Dendritic cell treated with granulocyte-macrophage colony-stimulating factor and Interleukin-4, amounts not matched to agents 40 ng/mL and 50 ng/mL, for 4 days (primary cell): ENCODE data around the gene EFEMP1.

ENCODE experiments used
- H3K27ac Mint-ChIP-seq: one replicate; pipeline ENCODE4 v1.8.0; 2022; ENCODE audit warnings: mild to moderate bottlenecking, mixed read lengths
- H3K27me3 Mint-ChIP-seq: one replicate; pipeline ENCODE4 v1.8.0; 2022; ENCODE audit warnings: mild to moderate bottlenecking, mixed read lengths
- H3K36me3 Mint-ChIP-seq: one replicate; pipeline ENCODE4 v1.8.0; 2022; ENCODE audit warnings: low read depth, mixed read lengths
- H3K4me1 Mint-ChIP-seq: one replicate; pipeline ENCODE4 v1.8.0; 2022; ENCODE audit warnings: low read depth, mixed read lengths
- H3K4me3 Mint-ChIP-seq: one replicate; pipeline ENCODE4 v1.8.0; 2022; ENCODE audit warnings: mild to moderate bottlenecking, moderate library complexity, mixed read lengths
- H3K9me3 Mint-ChIP-seq: one replicate; pipeline ENCODE4 v1.8.0; 2022; ENCODE audit warnings: mixed read lengths
- intact Hi-C: fragments of 100-400 bp; cut with micrococcal nuclease; formaldehyde crosslinking; loops from one replicate; pipeline ENCODE4 v1.15.0; 2022

The EFEMP1 gene, protein sequence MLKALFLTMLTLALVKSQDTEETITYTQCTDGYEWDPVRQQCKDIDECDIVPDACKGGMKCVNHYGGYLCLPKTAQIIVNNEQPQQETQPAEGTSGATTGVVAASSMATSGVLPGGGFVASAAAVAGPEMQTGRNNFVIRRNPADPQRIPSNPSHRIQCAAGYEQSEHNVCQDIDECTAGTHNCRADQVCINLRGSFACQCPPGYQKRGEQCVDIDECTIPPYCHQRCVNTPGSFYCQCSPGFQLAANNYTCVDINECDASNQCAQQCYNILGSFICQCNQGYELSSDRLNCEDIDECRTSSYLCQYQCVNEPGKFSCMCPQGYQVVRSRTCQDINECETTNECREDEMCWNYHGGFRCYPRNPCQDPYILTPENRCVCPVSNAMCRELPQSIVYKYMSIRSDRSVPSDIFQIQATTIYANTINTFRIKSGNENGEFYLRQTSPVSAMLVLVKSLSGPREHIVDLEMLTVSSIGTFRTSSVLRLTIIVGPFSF

GRCh38 chr2:55923091-55923981, at the start of gene EFEMP1:
Gene EFEMP1, minus strand, starts transcription at chr2:55923782. Its CDS starts 1,342 bp downstream, at chr2:55922440.
- Mint-ChIP-seq H3K36me3 (no peaks in the 10 kb centered on the region), H3K27ac (no peak within 1 kb of the TSS), H3K4me1 (peaks cover 5% of the 10 kb centered on the region), H3K4me3 (no peak within 1 kb of the TSS), H3K9me3 (no peaks in the 10 kb centered on the region), H3K27me3 (peaks cover 42% of the 10 kb centered on the region)
- intact Hi-C loops: no loop called here

GRCh38 chr2:55970500-55970899, 46.9 kb upstream of the EFEMP1 start:
- no peaks in the 10 kb centered on the region for H3K36me3 Mint-ChIP-seq
- H3K27ac Mint-ChIP-seq: no peak overlapping the region
- no peaks in the 10 kb centered on the region for H3K9me3 Mint-ChIP-seq
- intact Hi-C loops: no loop called here
- no peak overlapping the region for H3K4me3 Mint-ChIP-seq
- H3K27me3 Mint-ChIP-seq: peaks cover 3% of the 10 kb centered on the region
- no peaks in the 10 kb centered on the region for H3K4me1 Mint-ChIP-seq

- intact Hi-C loops: no loop called here
- Mint-ChIP-seq H3K4me1 (no peaks in the 10 kb centered on the region), H3K27ac (no peak overlapping the region), H3K4me3 (no peak overlapping the region), H3K27me3 (peaks cover 3% of the 10 kb centered on the region), H3K9me3 (no peaks in the 10 kb centered on the region), H3K36me3 (no peaks in the 10 kb centered on the region)
These were observed 45.4 kb upstream of the EFEMP1 start for GRCh38 chr2:55968941-55969340.

GRCh38 chr2:55966401-55967118, 43.0 kb upstream of the EFEMP1 start:
- Mint-ChIP-seq H3K9me3 (no peaks in the 10 kb centered on the region), H3K27me3 (peaks cover 8% of the 10 kb centered on the region), H3K4me3 (no peak overlapping the region), H3K27ac (no peak overlapping the region), H3K4me1 (no peaks in the 10 kb centered on the region), H3K36me3 (no peaks in the 10 kb centered on the region)
- intact Hi-C loops: no loop called here

DNA sequence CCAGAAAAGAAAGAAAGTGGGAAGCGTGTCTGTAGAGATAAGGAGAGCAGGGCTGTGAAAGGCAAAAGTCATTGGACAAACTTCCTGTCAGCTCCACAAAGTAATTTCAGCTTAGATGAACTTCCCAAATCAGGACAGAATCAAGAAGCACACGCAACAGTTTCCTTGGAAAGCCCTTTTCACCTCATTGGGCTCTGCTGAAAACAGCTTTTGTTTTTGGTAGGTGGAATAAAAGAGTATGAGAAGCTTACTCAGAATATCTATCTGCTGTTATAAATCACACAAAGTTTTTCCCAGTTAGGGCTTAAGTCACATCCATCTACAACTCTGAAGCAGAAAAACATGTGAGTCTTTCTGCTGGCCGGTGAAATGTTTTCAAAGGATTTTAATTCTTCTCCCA, 42.4 kb upstream of the EFEMP1 start:
- H3K27me3 Mint-ChIP-seq: peaks cover 8% of the 10 kb centered on the region
- no peak overlapping the region for H3K27ac Mint-ChIP-seq
- intact Hi-C loops: loop anchor here (1.0 kb wide), 1 partner anchor 248 kb away; no protein-coding TSS in a partner anchor
- H3K36me3 Mint-ChIP-seq: no peaks in the 10 kb centered on the region
- no peaks in the 10 kb centered on the region for H3K4me1 Mint-ChIP-seq
- no peak overlapping the region for H3K4me3 Mint-ChIP-seq
- H3K9me3 Mint-ChIP-seq: no peaks in the 10 kb centered on the region

GRCh38 chr2:55965276-55965675, 41.7 kb upstream of the EFEMP1 start:
- peaks cover 8% of the 10 kb centered on the region for H3K27me3 Mint-ChIP-seq
- intact Hi-C loops: loop anchor here (1.0 kb wide), 1 partner anchor 247 kb away; no protein-coding TSS in a partner anchor
- no peak overlapping the region for H3K4me3 Mint-ChIP-seq
- H3K36me3 Mint-ChIP-seq: no peaks in the 10 kb centered on the region
- no peaks in the 10 kb centered on the region for H3K4me1 Mint-ChIP-seq
- H3K27ac Mint-ChIP-seq: no peak overlapping the region
- H3K9me3 Mint-ChIP-seq: no peaks in the 10 kb centered on the region

- Mint-ChIP-seq H3K4me3 (no peak overlapping the region), H3K9me3 (no peaks in the 10 kb centered on the region), H3K36me3 (no peaks in the 10 kb centered on the region), H3K4me1 (no peaks in the 10 kb centered on the region), H3K27ac (no peak overlapping the region), H3K27me3 (peaks cover 8% of the 10 kb centered on the region)
- intact Hi-C loops: no loop called here
These were observed 39.3 kb upstream of the EFEMP1 start for GRCh38 chr2:55962915-55963314.

GRCh38 chr2:55961318-55961911, 37.8 kb upstream of the EFEMP1 start:
- Mint-ChIP-seq H3K27me3 (peaks cover 6% of the 10 kb centered on the region), H3K9me3 (no peaks in the 10 kb centered on the region), H3K36me3 (no peaks in the 10 kb centered on the region), H3K4me3 (no peak overlapping the region), H3K4me1 (no peaks in the 10 kb centered on the region), H3K27ac (no peak overlapping the region)
- intact Hi-C loops: loop anchor here (1.0 to 2.0 kb wide), 2 partner anchors 191 to 243 kb away; no protein-coding TSS in a partner anchor

GRCh38 chr2:55958756-55959155, 35.2 kb upstream of the EFEMP1 start:
- Mint-ChIP-seq H3K4me3 (no peak overlapping the region), H3K4me1 (no peaks in the 10 kb centered on the region), H3K36me3 (no peaks in the 10 kb centered on the region), H3K9me3 (no peaks in the 10 kb centered on the region), H3K27ac (no peak overlapping the region), H3K27me3 (peaks cover 4% of the 10 kb centered on the region)
- intact Hi-C loops: no loop called here

GRCh38 chr2:55957142-55957541, 33.6 kb upstream of the EFEMP1 start:
- intact Hi-C loops: no loop called here
- no peaks in the 10 kb centered on the region for H3K9me3 Mint-ChIP-seq
- H3K27ac Mint-ChIP-seq: no peak overlapping the region
- H3K36me3 Mint-ChIP-seq: no peaks in the 10 kb centered on the region
- H3K27me3 Mint-ChIP-seq: peaks cover 3% of the 10 kb centered on the region
- no peak overlapping the region for H3K4me3 Mint-ChIP-seq
- H3K4me1 Mint-ChIP-seq: no peaks in the 10 kb centered on the region

- H3K27ac Mint-ChIP-seq: no peak overlapping the region
- intact Hi-C loops: no loop called here
- no peaks in the 10 kb centered on the region for H3K9me3 Mint-ChIP-seq
- no peak overlapping the region for H3K4me3 Mint-ChIP-seq
- no peaks in the 10 kb centered on the region for H3K36me3 Mint-ChIP-seq
- no peaks in the 10 kb centered on the region for H3K4me1 Mint-ChIP-seq
- H3K27me3 Mint-ChIP-seq: peaks cover 3% of the 10 kb centered on the region
These were observed 30.9 kb upstream of the EFEMP1 start for GRCh38 chr2:55954306-55955035.

GRCh38 chr2:55952415-55952814, 28.8 kb upstream of the EFEMP1 start:
- Mint-ChIP-seq H3K9me3 (no peaks in the 10 kb centered on the region), H3K27ac (no peak overlapping the region), H3K36me3 (no peaks in the 10 kb centered on the region), H3K27me3 (peaks cover 3% of the 10 kb centered on the region), H3K4me1 (no peaks in the 10 kb centered on the region), H3K4me3 (no peak overlapping the region)
- intact Hi-C loops: no loop called here

- H3K9me3 Mint-ChIP-seq: no peaks in the 10 kb centered on the region
- H3K4me1 Mint-ChIP-seq: no peaks in the 10 kb centered on the region
- intact Hi-C loops: no loop called here
- H3K36me3 Mint-ChIP-seq: no peaks in the 10 kb centered on the region
- H3K27me3 Mint-ChIP-seq: peaks cover 3% of the 10 kb centered on the region
- no peak overlapping the region for H3K27ac Mint-ChIP-seq
- H3K4me3 Mint-ChIP-seq: no peak overlapping the region
These were observed 28.0 kb upstream of the EFEMP1 start for GRCh38 chr2:55951533-55951932.
